Measurements from ENCODE around the gene ALDH7A1.

ALDH7A1 gene

DNA sequence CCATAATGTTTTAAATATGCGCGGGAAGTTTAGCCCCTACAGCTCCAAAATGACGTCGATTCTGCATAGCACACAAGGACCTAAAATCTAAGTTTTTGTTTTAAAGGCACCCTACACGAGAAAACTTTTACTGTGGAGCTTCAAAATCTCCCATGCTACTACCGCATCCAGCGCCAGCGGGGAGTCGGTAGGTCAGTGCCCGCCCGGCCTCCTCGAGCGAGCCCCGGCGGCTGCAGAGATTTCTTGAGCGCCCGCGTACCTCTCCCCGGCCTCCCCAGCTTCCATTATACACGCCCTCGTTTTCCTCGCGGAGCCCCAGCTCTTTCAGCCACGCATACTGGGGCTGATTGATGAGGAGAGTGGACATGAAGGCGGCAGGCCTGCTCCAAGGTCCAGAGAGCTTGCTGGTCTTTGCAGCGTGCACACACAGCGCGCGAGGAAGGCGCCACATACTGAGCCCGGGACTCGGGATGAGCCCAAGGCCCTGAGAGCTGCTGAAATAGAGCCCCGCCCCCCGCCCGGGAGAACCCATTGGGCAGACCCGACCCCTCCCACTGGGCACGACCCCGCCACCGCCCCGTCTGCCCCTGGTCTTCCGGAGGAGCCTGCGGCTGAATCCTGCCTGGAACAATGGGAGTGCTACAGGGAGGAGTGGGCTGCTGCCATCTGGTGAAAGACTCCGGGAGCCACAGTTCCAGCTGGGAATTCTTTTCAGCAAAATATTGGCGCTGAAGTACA, at the start of gene ALDH7A1:
Gene ALDH7A1, minus strand, starts transcription at position 472 of the 738 bp plus-strand sequence. Its CDS starts 21 bp downstream, at position 451.
- peak within 1 kb of the TSS; percentile 3 for H3K4me3 ChIP-seq (ENCODE audit: low read depth, low read length)
- TF ChIP-seq MYC (IDR thresholded peaks at IDR 0.05; ENCODE audit: low read depth, low read length) (no peak), MAX (IDR thresholded peaks at IDR 0.05; ENCODE audit: low read depth, low read length) (no peak), POLR2A (IDR thresholded peaks at IDR 0.05; ENCODE audit: extremely low read depth, insufficient read length) (no peak)
- TF ChIP-seq, protein P1, sequence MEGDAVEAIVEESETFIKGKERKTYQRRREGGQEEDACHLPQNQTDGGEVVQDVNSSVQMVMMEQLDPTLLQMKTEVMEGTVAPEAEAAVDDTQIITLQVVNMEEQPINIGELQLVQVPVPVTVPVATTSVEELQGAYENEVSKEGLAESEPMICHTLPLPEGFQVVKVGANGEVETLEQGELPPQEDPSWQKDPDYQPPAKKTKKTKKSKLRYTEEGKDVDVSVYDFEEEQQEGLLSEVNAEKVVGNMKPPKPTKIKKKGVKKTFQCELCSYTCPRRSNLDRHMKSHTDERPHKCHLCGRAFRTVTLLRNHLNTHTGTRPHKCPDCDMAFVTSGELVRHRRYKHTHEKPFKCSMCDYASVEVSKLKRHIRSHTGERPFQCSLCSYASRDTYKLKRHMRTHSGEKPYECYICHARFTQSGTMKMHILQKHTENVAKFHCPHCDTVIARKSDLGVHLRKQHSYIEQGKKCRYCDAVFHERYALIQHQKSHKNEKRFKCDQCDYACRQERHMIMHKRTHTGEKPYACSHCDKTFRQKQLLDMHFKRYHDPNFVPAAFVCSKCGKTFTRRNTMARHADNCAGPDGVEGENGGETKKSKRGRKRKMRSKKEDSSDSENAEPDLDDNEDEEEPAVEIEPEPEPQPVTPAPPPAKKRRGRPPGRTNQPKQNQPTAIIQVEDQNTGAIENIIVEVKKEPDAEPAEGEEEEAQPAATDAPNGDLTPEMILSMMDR (IDR thresholded peaks at IDR 0.05; ENCODE audit: low read depth, low read length): no peak
- DNase-seq (ENCODE audit: low read depth): peak; percentile 35

GRCh38 chr5:126641387-126641786, 46.4 kb upstream of the ALDH7A1 start:
- TF ChIP-seq MYC (IDR thresholded peaks at IDR 0.05; ENCODE audit: low read depth, low read length) (no peak), MAX (IDR thresholded peaks at IDR 0.05; ENCODE audit: low read depth, low read length) (no peak), POLR2A (IDR thresholded peaks at IDR 0.05; ENCODE audit: extremely low read depth, insufficient read length) (no peak)
- TF ChIP-seq, protein P1 (IDR thresholded peaks at IDR 0.05; ENCODE audit: low read depth, low read length): no peak
- DNase-seq (ENCODE audit: low read depth): no peak
- no peak overlapping the region for H3K4me3 ChIP-seq (ENCODE audit: low read depth, low read length)

- TF ChIP-seq MAX (IDR thresholded peaks at IDR 0.05; ENCODE audit: low read depth, low read length): no peak
- no peak for DNase-seq (ENCODE audit: low read depth)
- H3K4me3 ChIP-seq (ENCODE audit: low read depth, low read length): no peak overlapping the region
Measured at GRCh38 chr5:126640866-126641265, 45.8 kb upstream of the ALDH7A1 start.

DNA sequence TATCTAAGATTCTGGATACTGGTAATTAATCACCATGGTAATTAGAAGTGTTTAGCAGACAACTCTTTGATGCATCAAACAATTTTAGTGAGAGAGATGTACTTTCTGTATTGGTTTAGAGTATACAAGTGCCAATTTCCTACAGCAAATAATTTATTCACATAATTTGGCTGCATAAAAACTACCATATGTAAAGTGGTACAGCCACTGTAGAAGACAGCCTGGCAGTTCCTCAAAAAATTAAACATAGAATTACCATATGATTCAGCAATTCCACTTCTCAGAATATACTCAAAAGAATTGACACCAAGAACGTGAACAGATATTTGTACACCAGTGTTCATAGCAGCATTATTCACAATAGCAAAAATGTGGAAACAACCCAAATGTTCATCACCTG, 41.9 kb upstream of the ALDH7A1 start:
- TF ChIP-seq MYC (IDR thresholded peaks at IDR 0.05; ENCODE audit: low read depth, low read length) (no peak), POLR2A (IDR thresholded peaks at IDR 0.05; ENCODE audit: extremely low read depth, insufficient read length) (no peak), MAX (IDR thresholded peaks at IDR 0.05; ENCODE audit: low read depth, low read length) (no peak)
- TF ChIP-seq, protein P1 (IDR thresholded peaks at IDR 0.05; ENCODE audit: low read depth, low read length): no peak
- no peak for DNase-seq (ENCODE audit: low read depth)
- H3K4me3 ChIP-seq (ENCODE audit: low read depth, low read length): no peak overlapping the region

GRCh38 chr5:126635585-126635984, 40.6 kb upstream of the ALDH7A1 start:
- no peak overlapping the region for H3K4me3 ChIP-seq (ENCODE audit: low read depth, low read length)
- DNase-seq (ENCODE audit: low read depth): no peak
- TF ChIP-seq POLR2A (IDR thresholded peaks at IDR 0.05; ENCODE audit: extremely low read depth, insufficient read length): no peak
- TF ChIP-seq, protein P1 (IDR thresholded peaks at IDR 0.05; ENCODE audit: low read depth, low read length): no peak
- no peak for TF ChIP-seq MAX (IDR thresholded peaks at IDR 0.05; ENCODE audit: low read depth, low read length)
- no peak for TF ChIP-seq MYC (IDR thresholded peaks at IDR 0.05; ENCODE audit: low read depth, low read length)

DNA sequence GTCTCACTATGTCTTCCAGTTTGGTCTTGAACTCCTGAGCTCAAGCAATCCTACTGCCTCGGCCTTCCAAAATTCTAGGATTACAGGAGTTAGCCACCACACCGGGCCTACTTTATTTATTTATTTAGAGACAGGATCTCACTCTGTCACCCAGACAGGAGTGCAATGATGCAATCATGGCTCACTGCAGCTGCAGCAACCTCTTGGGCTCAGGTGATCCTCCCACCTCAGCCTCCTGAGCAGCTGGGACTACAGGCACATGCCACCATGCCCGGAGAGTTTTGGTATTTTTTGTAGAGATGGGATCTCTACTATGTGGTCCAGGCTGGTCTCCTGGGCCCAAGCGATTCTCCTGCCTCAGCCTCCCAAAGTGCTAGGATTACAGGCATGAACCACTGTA, 38.5 kb upstream of the ALDH7A1 start:
- DNase-seq (ENCODE audit: low read depth): no peak
- no peak overlapping the region for H3K4me3 ChIP-seq (ENCODE audit: low read depth, low read length)
- TF ChIP-seq POLR2A (IDR thresholded peaks at IDR 0.05; ENCODE audit: extremely low read depth, insufficient read length): no peak
- TF ChIP-seq, protein P1 (IDR thresholded peaks at IDR 0.05; ENCODE audit: low read depth, low read length): no peak
- TF ChIP-seq MAX (IDR thresholded peaks at IDR 0.05; ENCODE audit: low read depth, low read length): no peak
- TF ChIP-seq MYC (IDR thresholded peaks at IDR 0.05; ENCODE audit: low read depth, low read length): no peak

Data from NB4 (cell line).